ENCODE measurements around the gene LGR4. TPM values are rescaled to one million over a fixed set of nuclear protein-coding genes. Genes with fewer than 3 reads are reported as not detected.

The LGR4 gene
- total and polyA plus RNA-seq, 9 of the 15 experiments (the other 6 are each of a cell fraction or from before 2014, with no cell fraction given): 0.94 to 10.1 (median 5.8) TPM

GRCh38 chr11:27420722-27421572 lies 51.6 kb downstream of the LGR4 start (continued):
- TF ChIP-seq ARID4B (CRISPR knock-in tag; IDR thresholded peaks at IDR 0.05) (no peak), ZBTB26 (CRISPR knock-in tag; IDR thresholded peaks at IDR 0.05) (0 out of 2 replicates have a peak, but pooled peaks have one; percentile 21), ASH1L (IDR thresholded peaks at IDR 0.05; ENCODE audit: borderline replicate concordance, low read depth, partially characterized antibody) (no peak), MECOM (CRISPR knock-in tag; IDR thresholded peaks at IDR 0.05) (no peak), CHD2 (IDR thresholded peaks at IDR 0.05; ENCODE audit: low read depth, low read length) (no peak), CHCHD3 (CRISPR knock-in tag; IDR thresholded peaks at IDR 0.05) (no peak), ZNF696 (CRISPR knock-in tag; conservative IDR thresholded peaks at IDR 0.05) (no peak), ZNF609 (CRISPR knock-in tag; IDR thresholded peaks at IDR 0.05; ENCODE audit: borderline replicate concordance) (no peak), HMG20A (CRISPR knock-in tag; conservative IDR thresholded peaks at IDR 0.05) (0 out of 2 replicates have a peak, but pooled peaks have one; percentile 58), POLR3A (IDR thresholded peaks at IDR 0.05; ENCODE audit: borderline replicate concordance, extremely low read depth, insufficient read depth, insufficient read length) (no peak), ZNF143 (CRISPR knock-in tag; IDR thresholded peaks at IDR 0.05) (no peak), SUPT5H (IDR thresholded peaks at IDR 0.05) (no peak), ZNF232 (CRISPR knock-in tag; IDR thresholded peaks at IDR 0.05) (no peak), ZBTB43 (CRISPR knock-in tag; IDR thresholded peaks at IDR 0.05) (no peak), BRCA1 (IDR thresholded peaks at IDR 0.05) (no peak), BRCA1 (CRISPR knock-in tag; IDR thresholded peaks at IDR 0.05) (no peak)
